Stimulated activated CD8-positive, alpha-beta memory T cell treated with anti-CD3 and anti-CD28 coated beads, Interleukin-7, amount 100 ng/mL, for 24 hours (primary cell): ENCODE data around the gene ZNF544.
"Not testable (repeated sequence)": the region's sequence is repeated elsewhere in the genome, so short reads cannot be mapped to it uniquely, and the experiment has no call there.

Experiments
- DNase-seq: peaks from one replicate; pipeline ENCODE4 v3.0.0-alpha.2; 2020; ENCODE audit warnings: low read depth

The ZNF544 gene

GRCh38 chr19:58305932-58306323, 77.2 kb downstream of the ZNF544 start:
- no peak for DNase-seq

DNA sequence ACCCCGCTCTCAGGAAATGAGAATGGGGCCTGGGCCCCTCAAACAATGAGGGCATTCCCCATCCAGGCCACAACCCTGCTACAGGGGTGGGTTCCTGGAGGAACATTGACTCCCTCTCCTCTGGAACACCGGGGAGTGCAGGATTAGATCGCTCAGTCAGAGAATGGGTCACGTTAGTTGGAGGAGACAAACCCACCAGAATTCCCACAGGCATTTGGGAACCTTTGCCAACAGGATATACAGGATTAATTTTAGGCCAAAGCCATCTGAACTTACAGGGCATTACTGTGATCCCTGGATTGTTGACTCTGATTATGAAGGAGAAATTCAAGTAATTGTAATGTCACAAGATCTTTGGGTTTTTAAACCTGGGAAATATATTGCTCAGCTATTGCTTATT, 79.0 kb downstream of the ZNF544 start:
- DNase-seq = no peak

GRCh38 chr19:58310685-58311084, 82.0 kb downstream of the ZNF544 start:
- DNase-seq = not testable (repeated sequence)

DNA sequence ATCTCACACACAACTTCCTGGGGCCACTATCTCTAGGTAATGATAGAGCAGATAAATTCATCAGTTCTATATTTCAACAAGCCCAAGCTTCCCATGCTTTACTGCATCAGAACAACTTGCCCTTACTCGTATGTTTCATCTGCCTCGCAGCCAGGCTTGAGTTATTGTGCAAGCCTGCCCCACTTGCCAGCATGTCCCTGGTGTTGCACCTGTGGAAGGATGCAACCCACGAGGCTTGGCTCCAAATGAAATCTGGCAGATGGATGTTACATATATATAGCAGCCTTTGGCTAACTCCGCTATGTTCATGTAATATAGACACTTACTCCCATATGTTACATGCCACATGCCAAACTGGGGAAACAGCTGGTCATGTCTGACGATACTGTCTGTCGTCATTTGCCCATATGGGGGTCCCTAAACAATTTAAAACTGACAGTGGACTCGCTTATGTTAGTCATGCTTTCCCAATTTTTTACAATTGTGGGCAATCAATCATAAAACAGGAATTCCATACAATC, 82.7 kb downstream of the ZNF544 start:
- DNase-seq = no peak
